ENCODE results near the gene WDR5. TPM values are rescaled to one million over a fixed set of nuclear protein-coding genes. Genes with fewer than 3 reads are reported as not detected.

The WDR5 gene
- total and polyA plus RNA-seq, 2 donors (not counting 1 experiment from before 2014, with no cell fraction given), result 15.5 to 26.0 TPM

GRCh38 chr9:134139081-134139480, 3.2 kb downstream of the WDR5 start:
- no peak overlapping the region for H3K27ac ChIP-seq (ENCODE audit: insufficient read depth, low read length)
- TF ChIP-seq EZH2 (IDR thresholded peaks at IDR 0.05; ENCODE audit: low read length, missing control alignments), result no peak
- TF ChIP-seq, protein P1, sequence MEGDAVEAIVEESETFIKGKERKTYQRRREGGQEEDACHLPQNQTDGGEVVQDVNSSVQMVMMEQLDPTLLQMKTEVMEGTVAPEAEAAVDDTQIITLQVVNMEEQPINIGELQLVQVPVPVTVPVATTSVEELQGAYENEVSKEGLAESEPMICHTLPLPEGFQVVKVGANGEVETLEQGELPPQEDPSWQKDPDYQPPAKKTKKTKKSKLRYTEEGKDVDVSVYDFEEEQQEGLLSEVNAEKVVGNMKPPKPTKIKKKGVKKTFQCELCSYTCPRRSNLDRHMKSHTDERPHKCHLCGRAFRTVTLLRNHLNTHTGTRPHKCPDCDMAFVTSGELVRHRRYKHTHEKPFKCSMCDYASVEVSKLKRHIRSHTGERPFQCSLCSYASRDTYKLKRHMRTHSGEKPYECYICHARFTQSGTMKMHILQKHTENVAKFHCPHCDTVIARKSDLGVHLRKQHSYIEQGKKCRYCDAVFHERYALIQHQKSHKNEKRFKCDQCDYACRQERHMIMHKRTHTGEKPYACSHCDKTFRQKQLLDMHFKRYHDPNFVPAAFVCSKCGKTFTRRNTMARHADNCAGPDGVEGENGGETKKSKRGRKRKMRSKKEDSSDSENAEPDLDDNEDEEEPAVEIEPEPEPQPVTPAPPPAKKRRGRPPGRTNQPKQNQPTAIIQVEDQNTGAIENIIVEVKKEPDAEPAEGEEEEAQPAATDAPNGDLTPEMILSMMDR (conservative IDR thresholded peaks at IDR 0.05 in 1 of 2, IDR thresholded peaks at IDR 0.05 in 1 of 2; ENCODE audit: low read depth in 1 of 2, low read length in 2 of 2), result no peak

GRCh38 chr9:134141906-134142305, 6.0 kb downstream of the WDR5 start:
- H3K4me1 ChIP-seq (ENCODE audit: control insufficient read depth, extremely low read depth, insufficient read depth, low read length), result peaks cover 15% of the 10 kb centered on the region
- no peak for TF ChIP-seq EZH2 (IDR thresholded peaks at IDR 0.05; ENCODE audit: low read length, missing control alignments)
- TF ChIP-seq, protein P1 (conservative IDR thresholded peaks at IDR 0.05 in 1 of 2, IDR thresholded peaks at IDR 0.05 in 1 of 2; ENCODE audit: low read depth in 1 of 2, low read length in 2 of 2), result no peak
- no peaks in the 10 kb centered on the region for H3K27me3 ChIP-seq (ENCODE audit: control insufficient read depth, insufficient read depth, low read length)
- no peak overlapping the region for H3K4me2 ChIP-seq (ENCODE audit: extremely low read depth, insufficient read depth, low read length)
- no peak overlapping the region for H3K9ac ChIP-seq (ENCODE audit: insufficient read depth, low read length)
- H2AFZ ChIP-seq (ENCODE audit: low read length), result no peak overlapping the region
- no peak for DNase-seq (ENCODE audit: low read depth in 2 of 2)
- peaks cover 19% of the 10 kb centered on the region for H3K36me3 ChIP-seq (ENCODE audit: control insufficient read depth, insufficient read depth, low read length)
- no peaks in the 10 kb centered on the region for H4K20me1 ChIP-seq (ENCODE audit: control insufficient read depth, extremely low read depth, insufficient read depth, low read length)
- no peaks in the 10 kb centered on the region for H3K9me3 ChIP-seq (ENCODE audit: control insufficient read depth, insufficient read depth, low read depth, low read length)
- H3K79me2 ChIP-seq (ENCODE audit: control insufficient read depth, insufficient read depth, low read length), result peaks cover 38% of the 10 kb centered on the region
- H3K4me3 ChIP-seq (replicated peaks in 1 of 4; ENCODE audit: control extremely low read depth in 1 of 4, insufficient read depth in 1 of 4, low read depth in 3 of 4, low read length in 4 of 4), result no peak overlapping the region
- no peak overlapping the region for H3K27ac ChIP-seq (ENCODE audit: insufficient read depth, low read length)

More at GRCh38 chr9:134139081-134139480, 3.2 kb downstream of the WDR5 start:
- H3K9ac ChIP-seq (ENCODE audit: insufficient read depth, low read length), result no peak overlapping the region
- peaks cover 13% of the 10 kb centered on the region for H3K36me3 ChIP-seq (ENCODE audit: control insufficient read depth, insufficient read depth, low read length)
- peaks cover 20% of the 10 kb centered on the region for H3K4me1 ChIP-seq (ENCODE audit: control insufficient read depth, extremely low read depth, insufficient read depth, low read length)
- H2AFZ ChIP-seq (ENCODE audit: low read length), result no peak overlapping the region
- H3K4me2 ChIP-seq (ENCODE audit: extremely low read depth, insufficient read depth, low read length), result peak overlapping the region; percentile 67
- peak; percentile 38 to 67 for DNase-seq (ENCODE audit: low read depth in 2 of 2)
- no peaks in the 10 kb centered on the region for H3K27me3 ChIP-seq (ENCODE audit: control insufficient read depth, insufficient read depth, low read length)
- H3K9me3 ChIP-seq (ENCODE audit: control insufficient read depth, insufficient read depth, low read depth, low read length), result no peaks in the 10 kb centered on the region
- H3K79me2 ChIP-seq (ENCODE audit: control insufficient read depth, insufficient read depth, low read length), result peaks cover 45% of the 10 kb centered on the region
- peak overlapping the region in 3 of 4 experiments; percentile 21 to 26 (median 23) for H3K4me3 ChIP-seq (replicated peaks in 1 of 4; ENCODE audit: control extremely low read depth in 1 of 4, insufficient read depth in 1 of 4, low read depth in 3 of 4, low read length in 4 of 4)
- no peaks in the 10 kb centered on the region for H4K20me1 ChIP-seq (ENCODE audit: control insufficient read depth, extremely low read depth, insufficient read depth, low read length)

- no peak overlapping the region for H3K4me2 ChIP-seq (ENCODE audit: extremely low read depth, insufficient read depth, low read length)
- no peaks in the 10 kb centered on the region for H3K27me3 ChIP-seq (ENCODE audit: control insufficient read depth, insufficient read depth, low read length)
- H3K9me3 ChIP-seq (ENCODE audit: control insufficient read depth, insufficient read depth, low read depth, low read length), result no peaks in the 10 kb centered on the region
- peak in 1 of 2 donors; percentile 9 for DNase-seq (ENCODE audit: low read depth in 2 of 2)
- no peak overlapping the region for H3K4me3 ChIP-seq (replicated peaks in 1 of 4; ENCODE audit: control extremely low read depth in 1 of 4, insufficient read depth in 1 of 4, low read depth in 3 of 4, low read length in 4 of 4)
- H3K27ac ChIP-seq (ENCODE audit: insufficient read depth, low read length), result no peak overlapping the region
- TF ChIP-seq, protein P1 (conservative IDR thresholded peaks at IDR 0.05 in 1 of 2, IDR thresholded peaks at IDR 0.05 in 1 of 2; ENCODE audit: low read depth in 1 of 2, low read length in 2 of 2), result no peak
- no peaks in the 10 kb centered on the region for H3K4me1 ChIP-seq (ENCODE audit: control insufficient read depth, extremely low read depth, insufficient read depth, low read length)
- peaks cover 9% of the 10 kb centered on the region for H3K79me2 ChIP-seq (ENCODE audit: control insufficient read depth, insufficient read depth, low read length)
- no peak overlapping the region for H2AFZ ChIP-seq (ENCODE audit: low read length)
- no peaks in the 10 kb centered on the region for H4K20me1 ChIP-seq (ENCODE audit: control insufficient read depth, extremely low read depth, insufficient read depth, low read length)
- H3K9ac ChIP-seq (ENCODE audit: insufficient read depth, low read length), result no peak overlapping the region
- peaks cover 33% of the 10 kb centered on the region for H3K36me3 ChIP-seq (ENCODE audit: control insufficient read depth, insufficient read depth, low read length)
Observed at GRCh38 chr9:134144801-134145200, 8.9 kb downstream of the WDR5 start.
